ENCODE results near the gene NFX1.
"Not testable (repeated sequence)": the region's sequence is repeated elsewhere in the genome, so short reads cannot be mapped to it uniquely, and the experiment has no call there.

NFX1 gene

GRCh38 chr9:33311953-33312352 is 21.6 kb downstream of the NFX1 start:
- DNase-seq: no peak

GRCh38 chr9:33315371-33315770 is 25.1 kb downstream of the NFX1 start:
- no peak for DNase-seq

- not testable (repeated sequence) for DNase-seq
Measured at GRCh38 chr9:33317136-33317535, 26.8 kb downstream of the NFX1 start.

GRCh38 chr9:33318225-33318624 is 27.9 kb downstream of the NFX1 start:
- no peak for DNase-seq

GRCh38 chr9:33318781-33319180 is 28.5 kb downstream of the NFX1 start:
- DNase-seq: no peak

GRCh38 chr9:33320230-33320567 is 29.9 kb downstream of the NFX1 start:
- no peak for DNase-seq

- no peak for DNase-seq
Measured at GRCh38 chr9:33320568-33321261, 30.4 kb downstream of the NFX1 start.

- DNase-seq: no peak
Measured at GRCh38 chr9:33329117-33329563, 38.8 kb downstream of the NFX1 start.

GRCh38 chr9:33329979-33330378 is 39.7 kb downstream of the NFX1 start:
- no peak for DNase-seq

- no peak for DNase-seq
Measured at GRCh38 chr9:33331377-33331891, 41.1 kb downstream of the NFX1 start.

GRCh38 chr9:33332011-33332410 is 41.7 kb downstream of the NFX1 start:
- DNase-seq: no peak

GRCh38 chr9:33332956-33333355 is 42.6 kb downstream of the NFX1 start:
- DNase-seq: not testable (repeated sequence)

GRCh38 chr9:33340186-33340585 is 49.9 kb downstream of the NFX1 start:
- DNase-seq: no peak

- no peak for DNase-seq
Measured at GRCh38 chr9:33341182-33341581, 50.9 kb downstream of the NFX1 start.

- DNase-seq: no peak
Measured at GRCh38 chr9:33344145-33344544, 53.8 kb downstream of the NFX1 start.

- DNase-seq: no peak
Measured at GRCh38 chr9:33346564-33346963, 56.2 kb downstream of the NFX1 start.

- DNase-seq: no peak
Measured at GRCh38 chr9:33348998-33349397, 58.7 kb downstream of the NFX1 start.

GRCh38 chr9:33349743-33350142 is 59.4 kb downstream of the NFX1 start:
- DNase-seq: no peak

- DNase-seq: no peak
Measured at GRCh38 chr9:33350310-33350709, 60.0 kb downstream of the NFX1 start.

- DNase-seq: no peak
Measured at GRCh38 chr9:33351547-33351946, 61.2 kb downstream of the NFX1 start.

GRCh38 chr9:33354651-33355211 is 64.4 kb downstream of the NFX1 start:
- DNase-seq: no peak

- no peak for DNase-seq
Measured at GRCh38 chr9:33355933-33356332, 65.6 kb downstream of the NFX1 start.

- not testable (repeated sequence) for DNase-seq
Measured at GRCh38 chr9:33358641-33359040, 68.3 kb downstream of the NFX1 start.

- no peak for DNase-seq
Measured at GRCh38 chr9:33364127-33364526, 73.8 kb downstream of the NFX1 start.

GRCh38 chr9:33364814-33365213 is 74.5 kb downstream of the NFX1 start:
- DNase-seq: not testable (repeated sequence)
